ENCODE data around the gene BANP. TPM values are rescaled to one million over a fixed set of nuclear protein-coding genes. Genes with fewer than 3 reads are reported as not detected.

The BANP gene
- total RNA-seq, 1 donor from 2014 or later: 53.9 TPM

GRCh38 chr16:88008840-88009239 is 57.6 kb downstream of the BANP start:
- H3K27me3 Mint-ChIP-seq: no peaks in the 10 kb centered on the region
- TF ChIP-seq CTCF (IDR thresholded peaks at IDR 0.05; ENCODE audit: unreplicated experiment): no peak
- H3K36me3 Mint-ChIP-seq (ENCODE audit: insufficient read depth): peaks cover 30% of the 10 kb centered on the region
- DNase-seq (ENCODE audit: low spot score, unreplicated experiment): no peak
- no peaks in the 10 kb centered on the region for H3K9me3 Mint-ChIP-seq (ENCODE audit: low read depth)
- H3K27ac Mint-ChIP-seq: no peak overlapping the region
- no peak overlapping the region for H3K4me3 Mint-ChIP-seq (ENCODE audit: low read depth)
- H3K4me1 Mint-ChIP-seq (ENCODE audit: low read depth): peaks cover 2% of the 10 kb centered on the region

GRCh38 chr16:88009563-88010342 is 58.5 kb downstream of the BANP start:
- H3K4me1 Mint-ChIP-seq (ENCODE audit: low read depth): peaks cover 2% of the 10 kb centered on the region
- no peak overlapping the region for H3K27ac Mint-ChIP-seq
- DNase-seq (ENCODE audit: low spot score, unreplicated experiment): no peak
- peaks cover 28% of the 10 kb centered on the region for H3K36me3 Mint-ChIP-seq (ENCODE audit: insufficient read depth)
- no peaks in the 10 kb centered on the region for H3K9me3 Mint-ChIP-seq (ENCODE audit: low read depth)
- no peak overlapping the region for H3K4me3 Mint-ChIP-seq (ENCODE audit: low read depth)
- no peak for TF ChIP-seq CTCF (IDR thresholded peaks at IDR 0.05; ENCODE audit: unreplicated experiment)
- H3K27me3 Mint-ChIP-seq: no peaks in the 10 kb centered on the region

GRCh38 chr16:88010343-88010967 is 59.2 kb downstream of the BANP start:
- H3K27ac Mint-ChIP-seq: no peak overlapping the region
- peaks cover 2% of the 10 kb centered on the region for H3K4me1 Mint-ChIP-seq (ENCODE audit: low read depth)
- no peaks in the 10 kb centered on the region for H3K27me3 Mint-ChIP-seq
- no peak for TF ChIP-seq CTCF (IDR thresholded peaks at IDR 0.05; ENCODE audit: unreplicated experiment)
- H3K9me3 Mint-ChIP-seq (ENCODE audit: low read depth): no peaks in the 10 kb centered on the region
- H3K36me3 Mint-ChIP-seq (ENCODE audit: insufficient read depth): peaks cover 25% of the 10 kb centered on the region
- H3K4me3 Mint-ChIP-seq (ENCODE audit: low read depth): no peak overlapping the region
- no peak for DNase-seq (ENCODE audit: low spot score, unreplicated experiment)

GRCh38 chr16:88010968-88011483 is 59.8 kb downstream of the BANP start:
- Mint-ChIP-seq H3K36me3 (ENCODE audit: insufficient read depth) (peaks cover 22% of the 10 kb centered on the region), H3K27me3 (no peaks in the 10 kb centered on the region), H3K4me3 (ENCODE audit: low read depth) (no peak overlapping the region), H3K4me1 (ENCODE audit: low read depth) (peaks cover 2% of the 10 kb centered on the region), H3K27ac (no peak overlapping the region), H3K9me3 (ENCODE audit: low read depth) (no peaks in the 10 kb centered on the region)
- TF ChIP-seq CTCF (IDR thresholded peaks at IDR 0.05; ENCODE audit: unreplicated experiment): no peak
- no peak for DNase-seq (ENCODE audit: low spot score, unreplicated experiment)

- peaks cover 19% of the 10 kb centered on the region for H3K36me3 Mint-ChIP-seq (ENCODE audit: insufficient read depth)
Observed at GRCh38 chr16:88012360-88012759, 61.1 kb downstream of the BANP start.

More at GRCh38 chr16:88012360-88012759, 61.1 kb downstream of the BANP start:
- no peak for TF ChIP-seq CTCF (IDR thresholded peaks at IDR 0.05; ENCODE audit: unreplicated experiment)
- H3K4me3 Mint-ChIP-seq (ENCODE audit: low read depth): no peak overlapping the region
- H3K9me3 Mint-ChIP-seq (ENCODE audit: low read depth): no peaks in the 10 kb centered on the region
- no peak for DNase-seq (ENCODE audit: low spot score, unreplicated experiment)
- H3K27me3 Mint-ChIP-seq: no peaks in the 10 kb centered on the region
- peaks cover 2% of the 10 kb centered on the region for H3K4me1 Mint-ChIP-seq (ENCODE audit: low read depth)
- H3K27ac Mint-ChIP-seq: no peak overlapping the region

All from progenitor cell of endocrine pancreas (in vitro differentiated cells).